GM12878 (cell line): Measurements from ENCODE around the gene TMEM140. TPM values are rescaled to one million over a fixed set of nuclear protein-coding genes. Genes with fewer than 3 reads are reported as not detected.

Experiments
- ATAC-seq: fragments of 200-7000 bp; cut with Tn5 transposase; 3 replicates; pipeline ENCODE4 v1.9.1; 2020; ENCODE audit warnings: mild to moderate bottlenecking, moderate library complexity
- BruUV-seq: library from RNA; stranded (reverse); fragments of 400-500 nt; replicated peaks from 2 replicates; lab custom pipeline; 2021; lab: Mats Ljungman, UMichigan
- CTCF ChIA-PET: fragments of 300-600 bp; sonication (Branson Sonifier 250); formaldehyde crosslinking; extraction: SDS; loops from one replicate; lab custom pipeline; 2021; ENCODE audit warnings: inconsistent platforms; lab: Yijun Ruan, JAX
- POLR2A ChIA-PET: fragments of 350-600 bp; formaldehyde crosslinking; extraction: SDS; loops from one replicate; lab custom pipeline; 2021; ENCODE audit warnings: inconsistent platforms; lab: Charles Lee
- RAD21 ChIA-PET: fragments of 300-600 bp; sonication (Branson Sonifier 250); formaldehyde crosslinking; loops from one replicate; lab custom pipeline; 2023; ENCODE audit warnings: antibody characterized with exemption; ENCODE audit not compliant: unreplicated experiment; lab: Charles Lee
- SMC1A ChIA-PET: fragments of 300-600 bp; sonication (Branson Sonifier 250); formaldehyde crosslinking; loops from one replicate; lab custom pipeline; 2023; ENCODE audit not compliant: unreplicated experiment, uncharacterized antibody; lab: Charles Lee
- DNase-seq: peaks from one replicate; pipeline ENCODE4 v3.0.0-alpha.2; 2011; ENCODE audit warnings: low read depth, low spot score
- FAIRE-seq: peaks from 3 replicates; lab custom pipeline; 2011; peaks lifted over from hg19 to GRCh38; lab: Jason Lieb, UNC
- H2AFZ ChIP-seq: 2 replicates; pipeline ENCODE4 v1.6.0; 2011; ENCODE audit warnings: low read depth, low read length, control low read depth; ENCODE audit not compliant: control insufficient read depth
- H3K27ac ChIP-seq: 2 replicates; pipeline ENCODE4 v1.5.1; 2011; ENCODE audit warnings: control low read depth; ENCODE audit not compliant: control insufficient read depth, insufficient read depth
- H3K27me3 ChIP-seq, 2 experiments: replicated peaks in 1 of 2; 2 replicates each; pipeline versions ENCODE4 v1.6.0 to v1.6.1; 2011; ENCODE audit warnings: low read length in 1 of 2; ENCODE audit not compliant: control insufficient read depth in 2 of 2, insufficient read depth in 2 of 2
- H3K36me3 ChIP-seq, 2 experiments: 2 replicates each; pipeline ENCODE4 v1.5.1; 2011; ENCODE audit warnings: low read length in 1 of 2; ENCODE audit not compliant: control insufficient read depth in 2 of 2, insufficient read depth in 2 of 2
- H3K4me1 ChIP-seq: 2 replicates; pipeline ENCODE4 v1.6.1; 2011; ENCODE audit warnings: mild to moderate bottlenecking, low read length, moderate library complexity, mixed read lengths; ENCODE audit not compliant: control insufficient read depth, insufficient read depth
- H3K4me2 ChIP-seq: 2 replicates; pipeline ENCODE4 v1.6.0; 2011; ENCODE audit warnings: control low read depth; ENCODE audit not compliant: control insufficient read depth, insufficient read depth
- H3K4me3 ChIP-seq: fragments of 200-600 bp; sonication (generic); 2 replicates; pipeline ENCODE4 v1.5.1; 2016
- H3K79me2 ChIP-seq: 2 replicates; pipeline ENCODE4 v1.6.0; 2011; ENCODE audit warnings: low read length; ENCODE audit not compliant: control insufficient read depth, insufficient read depth
- H3K9ac ChIP-seq: 2 replicates; pipeline ENCODE4 v1.8.0; 2011; ENCODE audit warnings: low read length, control low read depth, mixed read lengths; ENCODE audit not compliant: control insufficient read depth, insufficient read depth
- H3K9me3 ChIP-seq: replicated peaks from 3 replicates; pipeline ENCODE4 v1.5.1; 2011; ENCODE audit warnings: mild to moderate bottlenecking, low read length; ENCODE audit not compliant: control insufficient read depth, insufficient read depth
- H4K20me1 ChIP-seq: 2 replicates; pipeline ENCODE4 v1.6.0; 2011; ENCODE audit not compliant: control insufficient read depth, insufficient read depth
- CHD2 ChIP-seq: IDR thresholded peaks from 2 replicates; pipeline ENCODE4 v1.6.1; 2011; ENCODE audit warnings: low read depth, low read length, improper control_type of control experiment, borderline replicate concordance
- CREM ChIP-seq: IDR thresholded peaks from 2 replicates; pipeline ENCODE4 v1.6.1; 2014; ENCODE audit warnings: antibody characterized with exemption, low read depth
- EGR1 ChIP-seq, 2 experiments: IDR thresholded peaks; 1 replicate in 1 of 2; 2 replicates in 1 of 2; pipeline ENCODE4 v1.6.1; 2011 to 2012; ENCODE audit warnings: low read depth in 2 of 2, low read length in 2 of 2, borderline replicate concordance in 1 of 2, mild to moderate bottlenecking in 1 of 2, moderate library complexity in 1 of 2
- IRF5 ChIP-seq: fragments of 450-650 bp; IDR thresholded peaks from 2 replicates; pipeline ENCODE4 v1.6.1; 2017; ENCODE audit warnings: borderline replicate concordance
- MXI1 ChIP-seq: fragments of 150-350 bp; IDR thresholded peaks from 2 replicates; pipeline ENCODE4 v1.6.1; 2011; ENCODE audit warnings: low read depth, mild to moderate bottlenecking, inconsistent platforms, low read length, improper control_type of control experiment
- MYC ChIP-seq: IDR thresholded peaks from 2 replicates; pipeline ENCODE4 v1.6.1; 2011; ENCODE audit warnings: mild to moderate bottlenecking, low read length, moderate library complexity, inconsistent platforms; ENCODE audit not compliant: insufficient read depth, insufficient replicate concordance, insufficient read length, severe bottlenecking
- PBX3 ChIP-seq: IDR thresholded peaks from 2 replicates; pipeline ENCODE4 v1.6.1; 2011; ENCODE audit warnings: mild to moderate bottlenecking, low read depth, low read length, moderate library complexity; ENCODE audit not compliant: insufficient replicate concordance
- REST ChIP-seq: IDR thresholded peaks from 2 replicates; pipeline ENCODE4 v1.6.1; 2012; ENCODE audit warnings: mild to moderate bottlenecking, low read depth, low read length
- TBL1XR1 ChIP-seq: IDR thresholded peaks from 2 replicates; pipeline ENCODE4 v1.6.1; 2012; ENCODE audit warnings: low read depth, low read length, improper control_type of control experiment
- WGBS: methylation state at CpG from one replicate; pipeline ENCODE4 v1.1.6; 2016; ENCODE audit warnings: low lambda C conversion rate; ENCODE audit not compliant: insufficient replicate concordance, insufficient coverage; ENCODE audit errors: missing lambda C conversion rate; 5-methylcytosine and 5-hydroxymethylcytosine counted together
- in situ Hi-C: fragments of 300-500 bp; cut with MboI; formaldehyde crosslinking; loops from 9 replicates; pipeline ENCODE4 v1.14.3; 2018; ENCODE audit warnings: mixed read lengths
- intact Hi-C: fragments of 100-400 bp; cut with micrococcal nuclease; formaldehyde crosslinking; loops from one replicate; pipeline ENCODE4 v1.14.2; 2022; ENCODE audit not compliant: unreplicated experiment
- polyA plus RNA-seq, 11 experiments: library from polyadenylated mRNA; depleted of rRNA in 4 of 11; unstranded in 6 of 11; stranded (reverse) in 5 of 11; fragments of >200 nt; fragmentation: Nextera tagmentation in 4 of 11; fragmentation: Illumina TruSeq in 1 of 11; extraction: Ambion mirVana in 4 of 11; extraction: Trizol in 1 of 11; gene quantifications; 1 replicate in 1 of 11; 2 replicates in 10 of 11; pipeline versions ENCODE4 v1.2.1 to v1.2.3, GENCODE V29; 2011 to 2016; ENCODE audit warnings: inconsistent platforms in 2 of 11, missing spikeins in 2 of 11, low read depth in 1 of 11
- total RNA-seq, 4 experiments: library from RNA; depleted of rRNA in 3 of 4; stranded (reverse); fragments of >200 nt in 3 of 4; fragmentation: Illumina TruSeq in 1 of 4; extraction: Trizol in 1 of 4; gene quantifications; 2 replicates each; pipeline versions ENCODE4 v1.2.1 to v1.2.3, GENCODE V29; 2013 to 2021

Gene TMEM140
- total and polyA plus RNA-seq, 10 of the 15 experiments (the other 5 are each of a cell fraction or from before 2014, with no cell fraction given), result 0.85 to 20.7 (median 3.3) TPM

- no peak for FAIRE-seq
- ChIA-PET RAD21 (interaction anchor here (0.8 to 11.6 kb wide), 2 partner anchors 8 to 24 kb away, joined by 3 to 146 read pairs; no protein-coding TSS in a partner anchor), CTCF (interaction anchor here (0.8 to 12.2 kb wide), 4 partner anchors 10 to 102 kb away, joined by 3 to 109 read pairs (median 4); partner anchors contain the start of gene WDR91), POLR2A (interaction anchor here (1.3 to 12.2 kb wide), 2 partner anchors 8 to 31 kb away, joined by 4 to 155 read pairs; no protein-coding TSS in a partner anchor), SMC1A (interaction anchor here (1.2 to 8.9 kb wide), 4 partner anchors 9 to 96 kb away, joined by 3 to 135 read pairs (median 4); no protein-coding TSS in a partner anchor)
- Histone ChIP-seq H3K27me3 (no peaks in the 10 kb centered on the region), H3K36me3 (peaks cover 10 to 47% of the 10 kb centered on the region in 2 experiments), H3K4me2 (no peak overlapping the region), H3K27ac (no peak overlapping the region), H2AFZ (no peak overlapping the region), H3K9ac (no peak overlapping the region), H3K79me2 (peaks cover 42% of the 10 kb centered on the region), H3K4me1 (no peaks in the 10 kb centered on the region; the same call in 1 of the 2 replicates), H3K4me3 (no peak overlapping the region), H3K9me3 (peaks cover 48% of the 10 kb centered on the region), H4K20me1 (no peaks in the 10 kb centered on the region)
- BruUV-seq, result no TSS peak
- TF ChIP-seq MXI1, result no peak
- TF ChIP-seq MYC, result no peak
- TF ChIP-seq CREM, result no peak
- no peak for TF ChIP-seq CHD2
- TF ChIP-seq EGR1 (IDR thresholded peaks at IDR 0.05; ENCODE audit: borderline replicate concordance in 1 of 2, low read depth in 2 of 2, low read length in 2 of 2), result no peak
- TF ChIP-seq PBX3, result no peak
- no peak for TF ChIP-seq TBL1XR1
- no peak for TF ChIP-seq REST
- no peak for TF ChIP-seq IRF5
- no peak for DNase-seq
- intact Hi-C loops, result no loop called here
- WGBS, result 96% methylated on average over 13 of the region's 13 CpGs
- ATAC-seq, result no peak
- in situ Hi-C loops, result no loop called here
These were observed 30.5 kb downstream of the TMEM140 start for GRCh38 chr7:135178364-135178763.
